ENCODE results near the gene GPR68. TPM values are rescaled to one million over a fixed set of nuclear protein-coding genes. Genes with fewer than 3 reads are reported as not detected.
"Not testable (repeated sequence)": the region's sequence is repeated elsewhere in the genome, so short reads cannot be mapped to it uniquely, and the experiment has no call there.

The GPR68 gene
- total RNA-seq, 2 experiments from 2014 or later, result 7.2 to 7.8 TPM

- CTCF ChIA-PET, result no interaction called here
- POLR2A ChIA-PET, result no interaction called here
These were observed 57.9 kb downstream of the GPR68 start for GRCh38 chr14:91186515-91187066.

- ChIA-PET POLR2A (no interaction called here), CTCF (interaction anchor here (0.6 to 0.9 kb wide), 2 partner anchors 25 to 119 kb away, joined by 3 to 5 read pairs; no protein-coding TSS in a partner anchor)
These were observed 58.8 kb downstream of the GPR68 start for GRCh38 chr14:91185721-91186120.

- POLR2A ChIA-PET, result no interaction called here
- CTCF ChIA-PET, result interaction anchor here (0.9 kb wide), 1 partner anchor 13 kb away, joined by 6 read pairs; no protein-coding TSS in a partner anchor
These were observed 59.9 kb downstream of the GPR68 start for GRCh38 chr14:91184559-91184958.

GRCh38 chr14:91182753-91183152 lies 61.8 kb downstream of the GPR68 start:
- CTCF ChIA-PET, result interaction anchor here (0.8 kb wide), 1 partner anchor 104 kb away, joined by 3 read pairs; no protein-coding TSS in a partner anchor
- POLR2A ChIA-PET, result not testable (repeated sequence)

Other genes starting within 250 kb of the GPR68 start
- 10 to 100 TPM; 16.0 to 18.6 TPM for gene RPS6KA5, start 184.1 kb downstream of the GPR68 start, total RNA-seq
- 10 to 100 TPM; 41.1 to 44.5 TPM for gene DGLUCY, start 130.6 kb downstream of the GPR68 start, total RNA-seq
- 10 to 100 TPM; 60.7 to 66.0 TPM for gene CCDC88C, start 173.1 kb upstream of the GPR68 start, total RNA-seq